Transverse colon (tissue), 4 donors: Measurements from ENCODE around the gene SLC7A1. TPM values are rescaled to one million over a fixed set of nuclear protein-coding genes. Genes with fewer than 3 reads are reported as not detected.
A peak's percentile ranks its signal among the peaks of the same experiment; 100 is the strongest.

ENCODE experiments used
- DNase-seq: peaks from one replicate; pipeline ENCODE4 v3.0.0-alpha.2; 2019
- H3K27ac ChIP-seq, 4 donors: fragments of 200-600 bp; sonication (generic); 2 replicates each; pipeline ENCODE4 v1.5.1; 2016 to 2018; ENCODE audit warnings: inconsistent platforms in 4 of 4
- H3K27me3 ChIP-seq: fragments of 200-600 bp; sonication (generic); 2 replicates; pipeline ENCODE4 v1.5.1; 2017; ENCODE audit warnings: inconsistent platforms
- H3K36me3 ChIP-seq, 4 donors: fragments of 200-600 bp; sonication (generic); 2 replicates each; pipeline ENCODE4 v1.5.1; 2017 to 2019; ENCODE audit warnings: inconsistent platforms in 4 of 4
- H3K4me1 ChIP-seq, 4 donors: fragments of 200-600 bp; sonication (generic); 2 replicates each; pipeline ENCODE4 v1.5.1; 2017 to 2020; ENCODE audit warnings: inconsistent platforms in 4 of 4
- H3K4me3 ChIP-seq, 4 donors: fragments of 200-600 bp; sonication (generic); 1 replicate in 1 of 4; 2 replicates in 3 of 4; pipeline versions ENCODE4 v1.5.1 to v1.6.1; 2017 to 2019; ENCODE audit warnings: inconsistent platforms in 4 of 4
- H3K9me3 ChIP-seq, 2 donors: fragments of 200-600 bp; sonication (generic); 2 replicates each; pipeline ENCODE4 v1.5.1; 2017 to 2019; ENCODE audit warnings: inconsistent platforms in 2 of 2
- CTCF ChIP-seq, 5 experiments: fragments of 200-600 bp in 3 of 5; fragments of 450-650 bp in 2 of 5; sonication (generic) in 3 of 5; IDR thresholded peaks; 1 replicate in 2 of 5; 2 replicates in 3 of 5; pipeline ENCODE4 v1.5.1; 2016 to 2017; ENCODE audit warnings: antibody characterized with exemption in 5 of 5, inconsistent platforms in 3 of 5, mild to moderate bottlenecking in 2 of 5, moderate library complexity in 1 of 5
- EP300 ChIP-seq: sonication (generic); formaldehyde crosslinking; IDR thresholded peaks from one replicate; pipeline ENCODE4 v1.6.1; 2017; ENCODE audit warnings: antibody characterized with exemption, low read depth
- POLR2A ChIP-seq: fragments of 450-650 bp; IDR thresholded peaks from one replicate; pipeline ENCODE4 v1.6.1; 2016; ENCODE audit warnings: antibody characterized with exemption, mild to moderate bottlenecking, moderate library complexity
- POLR2AphosphoS5 ChIP-seq, 3 donors: sonication (generic); formaldehyde crosslinking; IDR thresholded peaks; one replicate each; pipeline ENCODE4 v1.6.1; 2016; ENCODE audit warnings: antibody characterized with exemption in 3 of 3
- WGBS, 2 donors: methylation state at CpG; one replicate each; pipeline ENCODE4 v1.1.5; 2018; ENCODE audit warnings: low coverage in 1 of 2; 5-methylcytosine and 5-hydroxymethylcytosine counted together
- in situ Hi-C, 4 donors: fragments of 200-750 bp; cut with MboI; loops; one replicate each; pipeline versions ENCODE4 v1.15.0 to v1.15.1; 2017; ENCODE audit warnings: low sequenced_read_pairs in 3 of 4, low pct_ligation_motif_present in 1 of 4, low pct_unique_long_range_greater_than_20kb in 1 of 4
- intact Hi-C: fragments of 100-400 bp; cut with DNase I; formaldehyde crosslinking; loops from one replicate; pipeline ENCODE4 v1.15.1; 2023; ENCODE audit warnings: low total_unique reads
- total RNA-seq, 4 donors: library from RNA; depleted of rRNA; stranded (reverse); fragments of >200 nt; gene quantifications; one replicate each; pipeline ENCODE4 v1.1.0, GENCODE V29; 2016

Gene SLC7A1
- total RNA-seq, 4 donors from 2014 or later = 10.8 to 21.4 (median 17.9) TPM

- in situ Hi-C loops = no loop called here
- H3K4me1 ChIP-seq = peaks cover 14 to 39% (median 23%) of the 10 kb centered on the region in 4 donors
- intact Hi-C loops = loop anchor here (10.0 kb wide), 1 partner anchor 705 kb away; no protein-coding TSS in a partner anchor
- TF ChIP-seq CTCF (IDR thresholded peaks at IDR 0.05) (no peak), POLR2AphosphoS5 (IDR thresholded peaks at IDR 0.05) (no peak), EP300 (no peak), POLR2A (no peak)
- no peak overlapping the region for H3K4me3 ChIP-seq
- no peaks in the 10 kb centered on the region for H3K27me3 ChIP-seq
- peak overlapping the region in 1 of 4 donors; percentile 0 for H3K27ac ChIP-seq
- H3K9me3 ChIP-seq = no peaks in the 10 kb centered on the region
- WGBS, 2 donors = 81 to 93% methylated on average over 3 to 15 of the region's 15 CpGs
- no peaks in the 10 kb centered on the region for H3K36me3 ChIP-seq
- no peak for DNase-seq
Observed at GRCh38 chr13:29570051-29570654, 25.3 kb downstream of the SLC7A1 start.

- DNase-seq = peak; percentile 43
- 41 to 45% methylated on average over 4 to 8 of the region's 8 CpGs for WGBS, 2 donors
- Histone ChIP-seq H3K4me1 (peaks cover 14 to 39% (median 23%) of the 10 kb centered on the region in 4 donors), H3K27ac (peak overlapping the region in 1 of 4 donors; percentile 0), H3K4me3 (no peak overlapping the region), H3K27me3 (no peaks in the 10 kb centered on the region), H3K9me3 (no peaks in the 10 kb centered on the region), H3K36me3 (no peaks in the 10 kb centered on the region)
- intact Hi-C loops = loop anchor here (10.0 kb wide), 1 partner anchor 705 kb away; no protein-coding TSS in a partner anchor
- no peak for TF ChIP-seq POLR2A
- TF ChIP-seq EP300 = no peak
- in situ Hi-C loops = no loop called here
Observed at GRCh38 chr13:29569253-29570050, 26.0 kb downstream of the SLC7A1 start.

GRCh38 chr13:29568731-29569130 lies 26.8 kb downstream of the SLC7A1 start:
- Histone ChIP-seq H3K36me3 (no peaks in the 10 kb centered on the region), H3K27ac (no peak overlapping the region), H3K9me3 (no peaks in the 10 kb centered on the region), H3K4me3 (no peak overlapping the region), H3K27me3 (no peaks in the 10 kb centered on the region), H3K4me1 (peaks cover 11 to 34% (median 18%) of the 10 kb centered on the region in 4 donors)
- in situ Hi-C loops = no loop called here
- no peak for TF ChIP-seq POLR2A
- TF ChIP-seq EP300 = no peak
- no peak for TF ChIP-seq CTCF (IDR thresholded peaks at IDR 0.05)
- TF ChIP-seq POLR2AphosphoS5 (IDR thresholded peaks at IDR 0.05) = no peak
- 93% methylated on average over 9 of the region's 9 CpGs; no CpG with 5 or more reads in 1 of the 2 donors for WGBS, 2 donors
- intact Hi-C loops = no loop called here
- DNase-seq = no peak

- intact Hi-C loops = no loop called here
- WGBS, 2 donors = 43 to 74% methylated on average over 1 to 9 of the region's 9 CpGs
- no peaks in the 10 kb centered on the region for H3K27me3 ChIP-seq
- no peaks in the 10 kb centered on the region for H3K36me3 ChIP-seq
- no peaks in the 10 kb centered on the region for H3K9me3 ChIP-seq
- no peak overlapping the region for H3K27ac ChIP-seq
- H3K4me1 ChIP-seq = peaks cover 0 to 20% (median 8%) of the 10 kb centered on the region in 4 donors
- in situ Hi-C loops = no loop called here
- no peak overlapping the region for H3K4me3 ChIP-seq
- TF ChIP-seq CTCF (IDR thresholded peaks at IDR 0.05) (no peak), EP300 (no peak), POLR2AphosphoS5 (IDR thresholded peaks at IDR 0.05) (no peak), POLR2A (no peak)
- DNase-seq = no peak
Observed at GRCh38 chr13:29567411-29567810, 28.1 kb downstream of the SLC7A1 start.
